Uterus (tissue), 4 donors: Measurements from ENCODE around the gene C11orf58. TPM values are rescaled to one million over a fixed set of nuclear protein-coding genes. Genes with fewer than 3 reads are reported as not detected.

Experiments
- DNase-seq, 2 donors: peaks; one replicate each; pipeline ENCODE4 v3.0.0-alpha.2; 2019 to 2020
- H3K27ac ChIP-seq, 2 donors: fragments of 200-600 bp; sonication (generic); 1 replicate in 1 of 2; 2 replicates in 1 of 2; pipeline ENCODE4 v1.5.1; 2016 to 2018
- H3K27me3 ChIP-seq, 2 donors: fragments of 200-600 bp; sonication (generic); one replicate each; pipeline ENCODE4 v1.5.1; 2018 to 2019; ENCODE audit warnings: control low read depth in 1 of 2
- H3K36me3 ChIP-seq, 2 donors: fragments of 200-600 bp; sonication (generic); one replicate each; pipeline ENCODE4 v1.5.1; 2019; ENCODE audit warnings: control low read depth in 1 of 2
- H3K4me1 ChIP-seq, 2 donors: fragments of 200-600 bp; sonication (generic); one replicate each; pipeline ENCODE4 v1.5.1; 2018 to 2019; ENCODE audit warnings: control low read depth in 1 of 2
- H3K4me3 ChIP-seq, 2 donors: fragments of 200-600 bp; sonication (generic); 1 replicate in 1 of 2; 2 replicates in 1 of 2; pipeline ENCODE4 v1.5.1; 2018 to 2019; ENCODE audit warnings: mild to moderate bottlenecking in 1 of 2
- H3K9me3 ChIP-seq, 2 donors: fragments of 200-600 bp; sonication (generic); one replicate each; pipeline ENCODE4 v1.5.1; 2019; ENCODE audit warnings: control low read depth in 1 of 2
- CTCF ChIP-seq, 4 experiments: fragments of 200-600 bp in 2 of 4; fragments of 450-650 bp in 2 of 4; sonication (generic) in 2 of 4; IDR thresholded peaks; one replicate each; pipeline ENCODE4 v1.5.1; 2016 to 2019; ENCODE audit warnings: antibody characterized with exemption in 4 of 4, mild to moderate bottlenecking in 2 of 4, moderate library complexity in 1 of 4
- POLR2A ChIP-seq, 2 donors: fragments of 450-650 bp; IDR thresholded peaks; one replicate each; pipeline ENCODE4 v1.6.1; 2016; ENCODE audit warnings: antibody characterized with exemption in 2 of 2, mild to moderate bottlenecking in 1 of 2, moderate library complexity in 1 of 2
- intact Hi-C: fragments of 100-400 bp; cut with DNase I; formaldehyde crosslinking; loops from one replicate; pipeline ENCODE4 v1.15.1; 2023; ENCODE audit warnings: low total_unique reads
- total RNA-seq, 4 donors: library from RNA; depleted of rRNA in 3 of 4; stranded (reverse); fragments of >200 nt in 3 of 4; gene quantifications; one replicate each; pipeline versions ENCODE4 v1.1.0 to v1.2.4, GENCODE V29; 2014 to 2023
- donor health status: DM: yes; HTN: yes; CAD: no.

The C11orf58 gene
- total RNA-seq, 4 donors from 2014 or later = 126 to 252 (median 148) TPM

DNA sequence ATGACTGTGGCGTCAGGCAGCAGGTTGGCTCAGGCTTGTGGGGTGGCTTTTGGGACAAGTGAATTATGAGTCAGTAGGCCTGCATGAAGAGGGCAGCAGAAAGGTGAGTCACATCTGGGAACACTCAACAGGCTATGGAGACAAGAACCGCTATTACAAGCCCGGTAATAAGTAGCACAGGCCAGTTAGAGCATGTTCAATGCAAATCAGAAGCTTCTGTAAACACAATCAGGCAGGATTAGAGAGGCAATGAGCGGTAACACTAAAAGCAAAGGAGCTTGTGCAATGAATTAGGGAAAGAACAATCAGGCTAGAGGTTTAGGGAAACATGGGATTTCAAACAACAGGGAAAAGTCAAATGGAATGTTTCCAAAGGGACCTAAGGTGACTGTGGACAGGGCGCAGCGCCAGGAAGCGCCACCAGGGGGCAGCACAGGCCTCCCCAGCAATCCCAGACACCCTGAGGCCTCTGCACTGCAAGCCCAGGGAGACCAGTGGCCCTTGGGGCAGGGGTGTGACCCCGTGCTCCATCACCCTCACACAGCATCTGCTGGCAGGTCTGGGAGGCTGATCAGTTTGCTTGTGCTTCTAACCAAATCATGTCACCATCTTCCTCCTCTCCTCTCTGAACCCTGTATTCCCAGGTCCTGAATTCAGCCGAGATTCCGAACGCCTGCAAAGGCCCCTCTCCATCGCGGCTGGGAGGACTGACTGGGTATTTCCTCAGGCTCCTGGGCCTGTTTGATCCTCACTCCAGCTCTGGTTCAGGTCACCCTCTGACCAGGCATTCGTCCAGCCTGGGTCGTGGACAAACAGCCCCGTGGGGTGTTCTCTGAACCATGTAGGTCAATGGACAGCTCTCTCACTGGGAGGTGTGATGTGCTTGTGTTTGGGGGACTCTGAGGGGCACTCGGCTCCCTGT is 50.0 kb downstream of the C11orf58 start:
- peak; percentile 56 to 76 (median 64) for TF ChIP-seq CTCF (IDR thresholded peaks at IDR 0.05)
- no peak for TF ChIP-seq POLR2A (IDR thresholded peaks at IDR 0.05)
- Histone ChIP-seq H3K4me1 (no peaks in the 10 kb centered on the region), H3K9me3 (no peaks in the 10 kb centered on the region), H3K4me3 (no peak overlapping the region), H3K27me3 (no peaks in the 10 kb centered on the region), H3K36me3 (no peaks in the 10 kb centered on the region), H3K27ac (no peak overlapping the region)
- peak in 1 of 2 donors; percentile 43 for DNase-seq
- intact Hi-C loops = no loop called here

GRCh38 chr11:16789063-16789420 is 50.6 kb downstream of the C11orf58 start:
- TF ChIP-seq CTCF (IDR thresholded peaks at IDR 0.05) = no peak
- TF ChIP-seq POLR2A (IDR thresholded peaks at IDR 0.05) = no peak
- H3K9me3 ChIP-seq = no peaks in the 10 kb centered on the region
- intact Hi-C loops = no loop called here
- H3K27ac ChIP-seq = no peak overlapping the region
- no peak overlapping the region for H3K4me3 ChIP-seq
- no peaks in the 10 kb centered on the region for H3K36me3 ChIP-seq
- no peaks in the 10 kb centered on the region for H3K27me3 ChIP-seq
- no peak for DNase-seq
- H3K4me1 ChIP-seq = no peaks in the 10 kb centered on the region

GRCh38 chr11:16789560-16790485 is 51.4 kb downstream of the C11orf58 start:
- Histone ChIP-seq H3K36me3 (no peaks in the 10 kb centered on the region), H3K27me3 (no peaks in the 10 kb centered on the region), H3K4me3 (no peak overlapping the region), H3K27ac (no peak overlapping the region), H3K9me3 (no peaks in the 10 kb centered on the region), H3K4me1 (no peaks in the 10 kb centered on the region)
- intact Hi-C loops = no loop called here
- DNase-seq = no peak
- TF ChIP-seq POLR2A (IDR thresholded peaks at IDR 0.05) = no peak
- TF ChIP-seq CTCF (IDR thresholded peaks at IDR 0.05) = no peak

DNA sequence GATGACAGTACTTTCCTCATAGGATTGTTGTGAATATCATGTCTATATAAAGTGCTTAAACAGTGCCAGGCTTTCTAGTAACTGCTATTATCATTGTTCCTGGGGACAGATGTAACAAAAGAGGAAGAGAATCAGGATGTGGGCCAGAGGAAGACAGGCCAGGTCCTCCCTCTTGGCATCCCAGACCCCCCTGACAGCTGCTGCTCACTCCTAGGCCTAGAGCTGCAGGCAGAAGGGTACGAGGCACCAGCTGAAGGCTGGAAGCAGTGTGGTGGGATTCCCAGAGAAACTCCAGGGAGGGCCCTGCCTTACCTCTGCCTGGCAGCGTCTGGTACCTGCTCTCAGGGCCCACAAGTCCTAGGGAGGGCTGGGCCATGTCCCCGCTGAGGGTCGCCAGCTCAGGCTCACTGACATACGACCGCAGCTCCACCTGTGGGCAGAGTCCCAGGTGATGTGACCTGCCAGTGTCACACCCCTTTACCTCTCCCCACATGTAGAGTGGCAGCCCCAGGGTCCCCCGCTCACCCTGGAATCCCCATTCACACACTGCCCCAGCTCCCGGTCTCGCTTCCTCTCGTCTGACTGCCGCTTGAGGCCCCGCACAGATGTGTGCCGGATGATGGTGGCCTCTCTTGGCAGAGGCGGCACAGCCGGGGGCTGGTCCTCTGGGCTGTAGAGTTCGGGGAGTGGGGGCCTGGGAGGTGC is 52.2 kb downstream of the C11orf58 start:
- no peaks in the 10 kb centered on the region for H3K27me3 ChIP-seq
- TF ChIP-seq POLR2A (IDR thresholded peaks at IDR 0.05) (no peak), CTCF (IDR thresholded peaks at IDR 0.05) (no peak)
- intact Hi-C loops = no loop called here
- H3K9me3 ChIP-seq = no peaks in the 10 kb centered on the region
- no peak for DNase-seq
- no peaks in the 10 kb centered on the region for H3K36me3 ChIP-seq
- H3K4me3 ChIP-seq = no peak overlapping the region
- no peaks in the 10 kb centered on the region for H3K4me1 ChIP-seq
- no peak overlapping the region for H3K27ac ChIP-seq
